Prostate gland (tissue), 2 donors: ENCODE results near the gene OGFOD3.

Experiments used
- POLR2A ChIP-seq: fragments of 450-650 bp; IDR thresholded peaks from one replicate; pipeline ENCODE4 v1.6.1; 2016; ENCODE audit warnings: antibody characterized with exemption, mild to moderate bottlenecking
- POLR2AphosphoS5 ChIP-seq: sonication (generic); formaldehyde crosslinking; IDR thresholded peaks from one replicate; pipeline ENCODE4 v1.6.1; 2017; ENCODE audit warnings: antibody characterized with exemption
- TF ChIP-seq, protein P1 (sequence below), 4 experiments: fragments of 200-600 bp in 2 of 4; fragments of 450-650 bp in 2 of 4; sonication (generic) in 2 of 4; IDR thresholded peaks; 1 replicate in 3 of 4; 2 replicates in 1 of 4; pipeline ENCODE4 v1.5.1; 2016 to 2019; ENCODE audit warnings: antibody characterized with exemption in 4 of 4, mild to moderate bottlenecking in 2 of 4, moderate library complexity in 2 of 4

DNA sequence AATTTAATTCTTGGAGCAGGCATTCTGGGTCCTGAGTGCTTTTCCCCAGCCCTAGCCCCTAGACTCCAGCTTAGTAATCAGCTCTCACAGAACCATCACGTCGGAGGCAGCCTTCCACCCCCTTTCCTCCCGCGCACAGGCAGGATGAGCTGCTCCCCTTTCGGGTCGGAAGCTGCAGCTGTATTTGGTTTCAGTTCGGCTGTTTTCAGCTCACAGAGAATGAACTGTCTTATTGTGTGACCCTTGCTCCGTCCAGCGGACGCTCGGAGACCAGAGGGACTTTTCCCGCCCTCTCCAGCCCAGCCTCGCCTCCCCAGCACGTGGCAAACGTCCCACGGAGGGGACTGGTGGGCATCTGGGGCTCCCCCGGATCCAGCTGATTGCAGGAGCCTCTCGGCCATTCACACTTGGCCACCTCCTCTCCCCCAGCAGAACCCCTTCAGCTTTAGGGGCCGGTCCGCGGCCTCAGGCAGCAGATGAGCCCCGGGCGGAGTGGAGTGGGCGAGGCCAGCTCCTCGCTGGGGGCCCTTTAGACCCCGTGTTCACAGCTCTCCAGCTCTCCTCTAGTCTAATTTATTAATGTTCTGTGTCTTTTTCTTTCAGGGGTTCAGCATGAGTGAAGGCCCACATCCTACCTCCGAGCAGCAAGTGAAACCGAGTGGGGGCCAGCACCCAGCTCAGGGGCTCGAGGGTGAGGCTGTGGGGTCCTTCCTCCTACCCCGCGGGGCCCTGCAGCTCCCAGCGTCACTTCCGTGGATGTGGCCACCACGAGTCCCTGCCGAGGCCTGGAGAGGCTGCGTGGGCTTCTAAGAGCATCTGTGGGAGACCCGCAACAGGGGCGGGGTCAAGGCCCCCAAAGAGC, 47.7 kb downstream of the OGFOD3 start:
- TF ChIP-seq, protein P1, sequence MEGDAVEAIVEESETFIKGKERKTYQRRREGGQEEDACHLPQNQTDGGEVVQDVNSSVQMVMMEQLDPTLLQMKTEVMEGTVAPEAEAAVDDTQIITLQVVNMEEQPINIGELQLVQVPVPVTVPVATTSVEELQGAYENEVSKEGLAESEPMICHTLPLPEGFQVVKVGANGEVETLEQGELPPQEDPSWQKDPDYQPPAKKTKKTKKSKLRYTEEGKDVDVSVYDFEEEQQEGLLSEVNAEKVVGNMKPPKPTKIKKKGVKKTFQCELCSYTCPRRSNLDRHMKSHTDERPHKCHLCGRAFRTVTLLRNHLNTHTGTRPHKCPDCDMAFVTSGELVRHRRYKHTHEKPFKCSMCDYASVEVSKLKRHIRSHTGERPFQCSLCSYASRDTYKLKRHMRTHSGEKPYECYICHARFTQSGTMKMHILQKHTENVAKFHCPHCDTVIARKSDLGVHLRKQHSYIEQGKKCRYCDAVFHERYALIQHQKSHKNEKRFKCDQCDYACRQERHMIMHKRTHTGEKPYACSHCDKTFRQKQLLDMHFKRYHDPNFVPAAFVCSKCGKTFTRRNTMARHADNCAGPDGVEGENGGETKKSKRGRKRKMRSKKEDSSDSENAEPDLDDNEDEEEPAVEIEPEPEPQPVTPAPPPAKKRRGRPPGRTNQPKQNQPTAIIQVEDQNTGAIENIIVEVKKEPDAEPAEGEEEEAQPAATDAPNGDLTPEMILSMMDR (IDR thresholded peaks at IDR 0.05), result no peak
- TF ChIP-seq POLR2A (no peak), POLR2AphosphoS5 (no peak)
